ENCODE results near the gene SLC7A5. TPM values are rescaled to one million over a fixed set of nuclear protein-coding genes. Genes with fewer than 3 reads are reported as not detected.

SLC7A5 gene
- total and polyA plus RNA-seq, 2 of the 13 experiments (the other 11 are each of a cell fraction or from before 2014, with no cell fraction given), result 79.6 to 155 TPM

DNA sequence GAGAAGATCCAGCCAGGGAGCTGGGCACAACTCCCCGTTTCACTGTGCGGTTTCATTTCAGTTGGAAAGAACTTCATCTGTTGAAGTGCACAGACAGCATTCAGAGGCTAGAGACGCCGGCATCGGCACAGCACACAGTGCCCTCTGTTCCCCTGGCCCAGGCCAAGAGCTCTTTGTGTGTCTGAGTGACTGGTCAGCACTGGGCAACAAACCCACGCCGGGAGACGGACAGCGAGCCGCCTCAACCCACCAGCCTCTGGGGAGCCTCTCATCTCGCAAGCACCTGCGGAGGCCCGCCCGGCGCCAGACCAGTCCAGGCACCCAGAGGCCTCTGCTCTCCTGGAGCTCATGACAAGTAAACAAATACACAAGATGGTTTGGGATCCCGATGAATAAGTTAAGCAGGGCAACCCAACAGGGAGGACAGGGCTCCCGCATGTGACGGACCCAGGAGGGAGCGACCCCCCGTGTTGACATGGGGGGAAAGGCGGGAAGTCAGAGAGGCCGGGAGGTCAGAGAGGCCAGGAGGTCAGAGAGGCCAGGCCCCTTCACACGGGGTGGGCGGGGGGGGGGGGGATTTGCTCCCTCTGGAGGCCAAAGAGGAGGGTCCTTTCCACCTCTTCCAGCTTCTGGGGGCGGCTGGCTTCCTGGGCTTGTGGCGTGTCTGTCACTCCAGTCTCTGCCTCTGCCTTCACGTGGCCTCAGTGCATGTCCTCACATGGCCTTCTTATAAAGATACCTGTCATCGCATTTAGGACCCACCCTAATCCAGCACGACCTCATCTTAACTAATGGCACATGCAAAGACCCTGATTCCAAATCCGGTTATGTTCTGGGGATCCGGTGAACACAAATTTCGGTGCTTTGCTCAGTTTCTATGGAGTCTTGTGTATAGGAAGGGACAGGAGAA, 77.8 kb downstream of the SLC7A5 start (continued):
- TF ChIP-seq, protein P1, sequence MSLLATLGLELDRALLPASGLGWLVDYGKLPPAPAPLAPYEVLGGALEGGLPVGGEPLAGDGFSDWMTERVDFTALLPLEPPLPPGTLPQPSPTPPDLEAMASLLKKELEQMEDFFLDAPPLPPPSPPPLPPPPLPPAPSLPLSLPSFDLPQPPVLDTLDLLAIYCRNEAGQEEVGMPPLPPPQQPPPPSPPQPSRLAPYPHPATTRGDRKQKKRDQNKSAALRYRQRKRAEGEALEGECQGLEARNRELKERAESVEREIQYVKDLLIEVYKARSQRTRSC (CRISPR knock-in tag; IDR thresholded peaks at IDR 0.05; ENCODE audit: low read depth), result no peak
- TF ChIP-seq ZNF776 (CRISPR knock-in tag; IDR thresholded peaks at IDR 0.05) (no peak), MAFG (CRISPR knock-in tag; IDR thresholded peaks at IDR 0.05) (no peak), PBX2 (CRISPR knock-in tag; IDR thresholded peaks at IDR 0.05) (no peak), POLR2AphosphoS5 (IDR thresholded peaks at IDR 0.05; ENCODE audit: low read depth, low read length) (no peak), HNRNPUL1 (IDR thresholded peaks at IDR 0.05; ENCODE audit: low read depth, low read length) (no peak)
- TF ChIP-seq, protein P2, sequence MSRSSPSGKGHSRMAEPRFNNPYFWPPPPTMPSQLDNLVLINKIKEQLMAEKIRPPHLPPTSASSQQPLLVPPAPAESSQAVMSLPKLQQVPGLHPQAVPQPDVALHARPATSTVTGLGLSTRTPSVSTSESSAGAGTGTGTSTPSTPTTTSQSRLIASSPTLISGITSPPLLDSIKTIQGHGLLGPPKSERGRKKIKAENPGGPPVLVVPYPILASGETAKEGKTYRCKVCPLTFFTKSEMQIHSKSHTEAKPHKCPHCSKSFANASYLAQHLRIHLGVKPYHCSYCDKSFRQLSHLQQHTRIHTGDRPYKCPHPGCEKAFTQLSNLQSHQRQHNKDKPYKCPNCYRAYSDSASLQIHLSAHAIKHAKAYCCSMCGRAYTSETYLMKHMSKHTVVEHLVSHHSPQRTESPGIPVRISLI (CRISPR knock-in tag; IDR thresholded peaks at IDR 0.05; ENCODE audit: borderline replicate concordance), result no peak
